ENCODE measurements around the gene ASS1. TPM values are rescaled to one million over a fixed set of nuclear protein-coding genes. Genes with fewer than 3 reads are reported as not detected.

ASS1 gene
- total RNA-seq, 1 donor = 0.27 TPM

DNA sequence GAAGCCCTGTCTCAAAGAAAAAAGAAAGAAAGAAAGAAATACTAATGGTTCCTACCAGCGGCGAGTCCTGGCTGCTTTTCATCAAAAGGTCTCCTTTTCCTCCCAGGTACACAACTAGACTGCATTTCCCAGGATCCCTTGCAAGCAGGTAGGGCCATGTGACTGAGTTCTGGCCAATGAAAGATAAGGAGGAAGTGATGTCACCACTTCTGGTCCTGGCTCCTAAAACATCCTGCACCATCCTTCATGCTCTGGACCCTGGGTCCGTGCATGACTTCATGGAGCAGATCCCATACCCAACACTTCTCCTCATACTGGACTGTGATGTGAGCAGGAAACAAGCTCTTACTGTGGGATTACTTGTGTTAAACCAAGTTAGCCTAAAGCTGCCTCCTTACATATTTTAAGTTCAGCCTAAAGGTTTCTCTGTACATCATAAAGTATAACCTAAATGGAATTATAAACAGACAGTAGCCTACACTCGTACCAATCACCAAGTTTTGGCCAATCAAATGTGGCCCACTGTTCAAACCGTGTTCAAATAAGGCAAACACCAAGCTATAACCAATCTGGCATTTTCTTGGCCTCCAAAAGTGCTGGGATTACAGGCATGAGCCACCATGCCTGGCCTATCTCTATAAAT is 104.5 kb downstream of the ASS1 start:
- DNase-seq (ENCODE audit: low read depth in 2 of 3, low spot score in 2 of 3) = no peak

Small RNA genes within 50 kb of the gene (small RNA-seq; reads per million reads assigned to genes)
- not detected for gene RN7SL665P

Other genes starting within 250 kb of the ASS1 start
- under 0.01 TPM for gene HMCN2, start 179.2 kb upstream of the ASS1 start, total RNA-seq
- gene FUBP3, start 134.6 kb downstream of the ASS1 start, total RNA-seq = 18.9 TPM
- gene PRDM12, start 219.6 kb downstream of the ASS1 start, total RNA-seq = not detected
- 33.4 TPM for gene EXOSC2, start 248.8 kb downstream of the ASS1 start, total RNA-seq